ENCODE results near the gene PC. TPM values are rescaled to one million over a fixed set of nuclear protein-coding genes. Genes with fewer than 3 reads are reported as not detected.

The PC gene
- total and polyA plus RNA-seq, 9 of the 15 experiments (the other 6 are each of a cell fraction or from before 2014, with no cell fraction given) = 0.94 to 38.0 (median 8.7) TPM

DNA sequence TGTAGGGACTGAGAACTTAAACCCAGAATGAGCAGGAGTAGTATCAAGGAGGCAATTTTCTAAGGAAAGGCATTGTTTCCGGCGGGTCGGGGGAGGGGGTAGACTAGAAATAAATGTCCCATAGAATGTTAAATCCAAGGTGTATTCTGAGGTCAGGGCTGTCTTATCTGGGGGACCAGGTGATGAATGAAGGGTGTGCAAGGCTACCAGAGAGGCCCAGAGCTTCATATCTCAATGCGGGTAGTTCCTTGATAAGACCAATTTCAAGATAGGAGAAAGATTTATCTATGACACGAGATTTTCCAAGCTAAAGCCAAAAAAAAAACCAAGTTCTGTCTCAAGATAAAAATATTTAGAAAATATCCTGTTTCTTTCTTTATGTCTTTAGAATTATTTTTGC lies 123.2 kb downstream of the PC start (continued):
- TF ChIP-seq, protein P1, sequence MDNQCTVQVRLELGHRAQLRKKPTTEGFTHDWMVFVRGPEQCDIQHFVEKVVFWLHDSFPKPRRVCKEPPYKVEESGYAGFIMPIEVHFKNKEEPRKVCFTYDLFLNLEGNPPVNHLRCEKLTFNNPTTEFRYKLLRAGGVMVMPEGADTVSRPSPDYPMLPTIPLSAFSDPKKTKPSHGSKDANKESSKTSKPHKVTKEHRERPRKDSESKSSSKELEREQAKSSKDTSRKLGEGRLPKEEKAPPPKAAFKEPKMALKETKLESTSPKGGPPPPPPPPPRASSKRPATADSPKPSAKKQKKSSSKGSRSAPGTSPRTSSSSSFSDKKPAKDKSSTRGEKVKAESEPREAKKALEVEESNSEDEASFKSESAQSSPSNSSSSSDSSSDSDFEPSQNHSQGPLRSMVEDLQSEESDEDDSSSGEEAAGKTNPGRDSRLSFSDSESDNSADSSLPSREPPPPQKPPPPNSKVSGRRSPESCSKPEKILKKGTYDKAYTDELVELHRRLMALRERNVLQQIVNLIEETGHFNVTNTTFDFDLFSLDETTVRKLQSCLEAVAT (IDR thresholded peaks at IDR 0.05) = no peak
- TF ChIP-seq EP300 (IDR thresholded peaks at IDR 0.05; ENCODE audit: low read length) (peak; percentile 81), ZNF146 (CRISPR knock-in tag; IDR thresholded peaks at IDR 0.05; ENCODE audit: unreplicated experiment) (no peak), NCOA2 (IDR thresholded peaks at IDR 0.05; ENCODE audit: partially characterized antibody in 2 of 2) (no peak), SMARCC2 (IDR thresholded peaks at IDR 0.05; ENCODE audit: low read depth) (0 out of 2 replicates have a peak, but pooled peaks have one; percentile 23), MAZ (CRISPR knock-in tag; conservative IDR thresholded peaks at IDR 0.05 in 1 of 2, IDR thresholded peaks at IDR 0.05 in 1 of 2) (peak in 1 of 2 experiments; percentile 15; a peak in 1 of 4 replicates), CCNT2 (IDR thresholded peaks at IDR 0.05; ENCODE audit: borderline replicate concordance, extremely low read depth, insufficient read length, low read depth, low read length) (peak; percentile 80), PML (IDR thresholded peaks at IDR 0.05; ENCODE audit: low read length) (peak; percentile 53; the same call in 1 of the 2 replicates), TCF3 (CRISPR knock-in tag; IDR thresholded peaks at IDR 0.05) (peak; percentile 68), SMARCA4 (IDR thresholded peaks at IDR 0.05) (peak; percentile 73; the same call in 1 of the 2 replicates), RCOR1 (IDR thresholded peaks at IDR 0.05; ENCODE audit: borderline replicate concordance in 1 of 2, low read depth in 2 of 2, low read length in 2 of 2) (peak in 1 of 2 experiments; percentile 89; a peak in 2 of 4 replicates), HDAC2 (IDR thresholded peaks at IDR 0.05) (peak; percentile 55; the same call in 1 of the 2 replicates), DPF2 (IDR thresholded peaks at IDR 0.05) (peak; percentile 61)
- TF ChIP-seq, protein P2, sequence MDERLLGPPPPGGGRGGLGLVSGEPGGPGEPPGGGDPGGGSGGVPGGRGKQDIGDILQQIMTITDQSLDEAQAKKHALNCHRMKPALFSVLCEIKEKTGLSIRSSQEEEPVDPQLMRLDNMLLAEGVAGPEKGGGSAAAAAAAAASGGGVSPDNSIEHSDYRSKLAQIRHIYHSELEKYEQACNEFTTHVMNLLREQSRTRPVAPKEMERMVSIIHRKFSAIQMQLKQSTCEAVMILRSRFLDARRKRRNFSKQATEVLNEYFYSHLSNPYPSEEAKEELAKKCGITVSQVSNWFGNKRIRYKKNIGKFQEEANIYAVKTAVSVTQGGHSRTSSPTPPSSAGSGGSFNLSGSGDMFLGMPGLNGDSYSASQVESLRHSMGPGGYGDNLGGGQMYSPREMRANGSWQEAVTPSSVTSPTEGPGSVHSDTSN (CRISPR knock-in tag; IDR thresholded peaks at IDR 0.05; ENCODE audit: low read depth) = no peak
- TF ChIP-seq, protein P2 (tag; conservative IDR thresholded peaks at IDR 0.05; ENCODE audit: low read depth) = peak; percentile 45
- TF ChIP-seq, protein P3, sequence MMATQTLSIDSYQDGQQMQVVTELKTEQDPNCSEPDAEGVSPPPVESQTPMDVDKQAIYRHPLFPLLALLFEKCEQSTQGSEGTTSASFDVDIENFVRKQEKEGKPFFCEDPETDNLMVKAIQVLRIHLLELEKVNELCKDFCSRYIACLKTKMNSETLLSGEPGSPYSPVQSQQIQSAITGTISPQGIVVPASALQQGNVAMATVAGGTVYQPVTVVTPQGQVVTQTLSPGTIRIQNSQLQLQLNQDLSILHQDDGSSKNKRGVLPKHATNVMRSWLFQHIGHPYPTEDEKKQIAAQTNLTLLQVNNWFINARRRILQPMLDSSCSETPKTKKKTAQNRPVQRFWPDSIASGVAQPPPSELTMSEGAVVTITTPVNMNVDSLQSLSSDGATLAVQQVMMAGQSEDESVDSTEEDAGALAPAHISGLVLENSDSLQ (IDR thresholded peaks at IDR 0.05) = peak; percentile 22; the same call in 1 of the 2 replicates
- TF ChIP-seq, protein P4, sequence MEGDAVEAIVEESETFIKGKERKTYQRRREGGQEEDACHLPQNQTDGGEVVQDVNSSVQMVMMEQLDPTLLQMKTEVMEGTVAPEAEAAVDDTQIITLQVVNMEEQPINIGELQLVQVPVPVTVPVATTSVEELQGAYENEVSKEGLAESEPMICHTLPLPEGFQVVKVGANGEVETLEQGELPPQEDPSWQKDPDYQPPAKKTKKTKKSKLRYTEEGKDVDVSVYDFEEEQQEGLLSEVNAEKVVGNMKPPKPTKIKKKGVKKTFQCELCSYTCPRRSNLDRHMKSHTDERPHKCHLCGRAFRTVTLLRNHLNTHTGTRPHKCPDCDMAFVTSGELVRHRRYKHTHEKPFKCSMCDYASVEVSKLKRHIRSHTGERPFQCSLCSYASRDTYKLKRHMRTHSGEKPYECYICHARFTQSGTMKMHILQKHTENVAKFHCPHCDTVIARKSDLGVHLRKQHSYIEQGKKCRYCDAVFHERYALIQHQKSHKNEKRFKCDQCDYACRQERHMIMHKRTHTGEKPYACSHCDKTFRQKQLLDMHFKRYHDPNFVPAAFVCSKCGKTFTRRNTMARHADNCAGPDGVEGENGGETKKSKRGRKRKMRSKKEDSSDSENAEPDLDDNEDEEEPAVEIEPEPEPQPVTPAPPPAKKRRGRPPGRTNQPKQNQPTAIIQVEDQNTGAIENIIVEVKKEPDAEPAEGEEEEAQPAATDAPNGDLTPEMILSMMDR (IDR thresholded peaks at IDR 0.05 in 2 of 3, conservative IDR thresholded peaks at IDR 0.05 in 1 of 3; ENCODE audit: insufficient read depth in 2 of 3, low read depth in 1 of 3, low read length in 3 of 3) = no peak
- TF ChIP-seq, protein P5, sequence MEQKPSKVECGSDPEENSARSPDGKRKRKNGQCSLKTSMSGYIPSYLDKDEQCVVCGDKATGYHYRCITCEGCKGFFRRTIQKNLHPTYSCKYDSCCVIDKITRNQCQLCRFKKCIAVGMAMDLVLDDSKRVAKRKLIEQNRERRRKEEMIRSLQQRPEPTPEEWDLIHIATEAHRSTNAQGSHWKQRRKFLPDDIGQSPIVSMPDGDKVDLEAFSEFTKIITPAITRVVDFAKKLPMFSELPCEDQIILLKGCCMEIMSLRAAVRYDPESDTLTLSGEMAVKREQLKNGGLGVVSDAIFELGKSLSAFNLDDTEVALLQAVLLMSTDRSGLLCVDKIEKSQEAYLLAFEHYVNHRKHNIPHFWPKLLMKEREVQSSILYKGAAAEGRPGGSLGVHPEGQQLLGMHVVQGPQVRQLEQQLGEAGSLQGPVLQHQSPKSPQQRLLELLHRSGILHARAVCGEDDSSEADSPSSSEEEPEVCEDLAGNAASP (IDR thresholded peaks at IDR 0.05) = no peak
- TF ChIP-seq, protein P6, sequence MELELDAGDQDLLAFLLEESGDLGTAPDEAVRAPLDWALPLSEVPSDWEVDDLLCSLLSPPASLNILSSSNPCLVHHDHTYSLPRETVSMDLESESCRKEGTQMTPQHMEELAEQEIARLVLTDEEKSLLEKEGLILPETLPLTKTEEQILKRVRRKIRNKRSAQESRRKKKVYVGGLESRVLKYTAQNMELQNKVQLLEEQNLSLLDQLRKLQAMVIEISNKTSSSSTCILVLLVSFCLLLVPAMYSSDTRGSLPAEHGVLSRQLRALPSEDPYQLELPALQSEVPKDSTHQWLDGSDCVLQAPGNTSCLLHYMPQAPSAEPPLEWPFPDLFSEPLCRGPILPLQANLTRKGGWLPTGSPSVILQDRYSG (tag; conservative IDR thresholded peaks at IDR 0.05; ENCODE audit: low read depth) = no peak
